ENCODE data around the gene NKD2.
"Not testable (repeated sequence)": the region's sequence is repeated elsewhere in the genome, so short reads cannot be mapped to it uniquely, and the experiment has no call there.

NKD2 gene

GRCh38 chr5:1075931-1076330 lies 67.3 kb downstream of the NKD2 start:
- no peak for DNase-seq

DNA sequence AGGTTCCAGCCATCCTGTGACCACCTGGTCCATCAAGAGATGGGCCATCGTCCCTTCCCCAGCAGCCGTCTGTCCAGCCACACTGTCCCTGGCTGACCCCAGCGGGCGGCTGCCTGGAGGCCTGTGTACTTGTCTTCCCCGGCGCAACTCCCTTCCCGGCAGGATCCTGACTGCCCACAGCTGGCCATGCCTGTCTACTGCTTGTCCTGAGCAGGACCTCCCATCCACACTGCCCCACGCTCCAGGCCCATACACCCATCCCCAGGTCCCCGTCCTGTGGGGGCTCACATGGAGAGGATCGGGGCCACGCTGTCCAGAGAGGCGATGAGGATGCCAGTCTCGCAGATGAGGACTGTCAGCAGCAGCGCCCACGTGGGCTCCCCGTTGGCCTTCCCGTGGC lies 67.8 kb downstream of the NKD2 start:
- DNase-seq = no peak

DNA sequence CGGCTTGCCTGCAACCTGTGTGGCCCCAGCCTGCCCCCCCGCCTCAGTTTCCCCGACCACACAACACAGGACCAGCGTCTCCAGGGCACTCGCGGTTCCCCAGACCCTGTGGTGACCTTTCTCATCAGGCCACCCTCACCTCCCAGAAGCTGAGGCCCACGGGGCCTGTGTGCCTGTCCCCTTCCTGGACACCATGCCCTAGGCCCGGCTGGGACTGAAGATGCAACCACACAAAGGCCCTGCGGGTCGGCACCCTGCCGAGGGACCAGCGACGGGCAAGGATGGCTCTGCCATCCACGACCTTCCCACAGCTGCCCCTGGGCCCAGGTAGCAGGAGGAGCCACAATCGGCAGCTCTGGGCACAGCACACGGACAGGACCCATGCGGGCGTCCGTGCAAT lies 68.4 kb downstream of the NKD2 start:
- no peak for DNase-seq

- DNase-seq = no peak
Observed at GRCh38 chr5:1077491-1078020, 69.0 kb downstream of the NKD2 start.

- DNase-seq = no peak
Observed at GRCh38 chr5:1078206-1078605, 69.6 kb downstream of the NKD2 start.

DNA sequence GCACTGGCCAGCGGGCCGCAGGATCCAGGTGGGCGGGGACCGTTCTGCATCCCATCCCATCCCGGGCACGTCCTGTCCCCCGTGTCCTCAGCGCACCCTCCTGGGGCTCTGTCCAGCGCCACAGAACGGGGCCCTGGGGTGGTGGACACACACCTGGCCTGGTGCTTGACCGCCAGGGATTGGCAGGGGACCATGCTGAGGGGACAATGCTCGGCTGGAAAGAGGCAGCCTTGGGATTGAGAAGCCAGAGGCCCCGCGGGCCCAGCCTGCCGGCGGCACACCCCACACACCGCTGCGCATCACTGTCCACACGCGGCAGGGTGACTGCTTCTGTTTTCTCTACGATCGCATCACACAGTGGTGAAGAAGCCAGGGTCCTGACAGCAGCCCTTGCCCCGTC lies 70.2 kb downstream of the NKD2 start:
- no peak for DNase-seq

DNA sequence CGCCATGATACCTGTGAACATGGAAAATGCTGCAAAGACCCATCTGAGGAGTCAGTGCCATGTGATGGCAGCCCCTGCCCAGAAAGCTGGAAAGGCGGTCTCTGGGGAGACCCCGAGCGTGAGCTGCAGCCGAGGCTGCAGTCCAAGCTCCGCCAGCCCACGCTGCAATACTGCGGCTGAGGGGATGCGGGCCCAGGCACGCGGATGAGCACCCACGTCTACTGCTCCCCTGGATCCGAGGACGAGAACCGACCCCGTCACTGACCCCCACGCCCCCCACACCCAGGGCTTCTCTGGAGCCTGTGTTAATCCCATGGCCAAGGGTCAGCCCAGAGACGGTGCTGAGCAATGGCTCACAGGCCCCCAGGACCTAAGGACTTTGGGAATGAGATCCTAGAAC lies 70.9 kb downstream of the NKD2 start:
- DNase-seq = no peak

GRCh38 chr5:1079961-1080360 lies 71.4 kb downstream of the NKD2 start:
- DNase-seq = no peak

GRCh38 chr5:1080432-1080831 lies 71.8 kb downstream of the NKD2 start:
- DNase-seq = no peak

- DNase-seq = no peak
Observed at GRCh38 chr5:1081519-1081918, 72.9 kb downstream of the NKD2 start.

DNA sequence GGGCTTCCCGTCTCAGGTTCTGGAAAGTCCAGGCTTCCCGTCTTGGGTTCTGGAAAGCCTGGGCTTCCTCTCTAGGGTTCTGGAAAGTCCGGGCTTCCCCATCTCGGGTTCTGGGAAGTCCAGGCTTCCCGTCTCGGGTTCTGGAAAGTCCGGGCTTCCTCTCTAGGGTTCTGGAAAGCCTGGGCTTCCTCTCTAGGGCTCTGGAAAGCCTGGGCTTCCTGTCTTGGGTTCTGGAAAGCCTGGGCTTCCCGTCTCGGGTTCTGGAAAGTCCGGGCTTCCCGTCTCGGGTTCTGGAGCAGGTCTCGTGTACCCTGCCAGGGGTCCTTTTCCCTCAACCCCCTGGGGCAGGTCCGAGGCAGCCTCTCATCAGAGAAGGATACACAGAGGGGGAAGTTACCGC lies 74.4 kb downstream of the NKD2 start:
- DNase-seq = not testable (repeated sequence)

DNA sequence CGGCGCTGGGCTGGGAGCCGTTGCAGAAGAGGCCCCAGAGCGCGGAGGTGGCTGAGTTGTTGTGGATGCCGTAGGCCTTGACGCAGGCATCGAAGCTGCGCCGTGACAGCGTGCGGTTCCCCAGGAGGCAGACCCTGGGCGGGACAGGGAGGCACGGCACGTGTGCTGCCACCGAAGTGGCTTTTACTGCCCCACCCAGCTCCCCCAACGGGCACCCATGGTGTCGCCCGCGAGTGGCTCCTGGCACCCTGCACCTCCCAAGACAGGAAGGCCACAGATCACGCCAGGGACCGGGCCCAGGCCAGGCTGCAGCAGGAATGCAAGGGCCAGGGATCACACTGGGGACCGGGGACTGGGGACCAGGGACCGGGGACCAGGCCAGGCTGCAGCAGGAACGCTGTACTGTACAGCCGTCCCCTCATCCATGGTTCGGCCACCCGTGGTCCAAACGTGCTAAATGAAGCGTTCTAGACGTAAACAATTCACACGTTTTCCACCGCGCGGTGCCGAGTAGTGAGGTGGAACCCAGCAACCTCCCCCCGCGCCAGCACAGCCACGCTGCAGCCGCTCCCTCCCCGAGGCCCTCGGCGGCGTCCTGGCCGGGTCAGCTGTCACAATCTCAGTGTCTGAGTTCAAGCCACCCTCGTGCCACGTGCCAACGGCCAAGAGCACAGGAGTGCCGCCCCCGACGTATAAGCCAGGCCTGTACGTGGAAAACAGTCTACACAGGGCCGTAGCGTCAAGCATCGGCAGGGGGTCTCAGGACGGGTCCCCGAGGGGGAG lies 75.4 kb downstream of the NKD2 start:
- DNase-seq = no peak

- DNase-seq = no peak
Observed at GRCh38 chr5:1085391-1085790, 76.8 kb downstream of the NKD2 start.

DNA sequence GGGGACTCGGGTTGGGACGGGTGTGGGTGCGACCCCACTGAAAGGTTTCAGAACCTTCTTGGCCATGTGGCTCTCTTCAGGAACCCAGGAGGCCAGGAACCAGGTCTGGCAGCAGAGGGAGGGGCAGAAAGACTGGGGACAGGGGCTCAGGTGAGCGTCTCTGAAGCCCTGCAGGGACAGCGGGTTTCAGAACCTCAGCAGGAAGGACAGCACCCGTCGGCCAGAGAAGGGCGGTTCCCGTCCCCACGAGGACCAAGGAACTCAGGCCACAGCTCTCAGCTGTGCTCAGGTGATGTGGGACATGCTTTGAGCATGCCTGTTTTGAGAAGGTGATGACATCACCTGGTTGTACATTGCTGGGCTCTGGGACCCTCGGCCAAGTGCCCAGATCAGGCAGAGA lies 77.5 kb downstream of the NKD2 start:
- no peak for DNase-seq

DNA sequence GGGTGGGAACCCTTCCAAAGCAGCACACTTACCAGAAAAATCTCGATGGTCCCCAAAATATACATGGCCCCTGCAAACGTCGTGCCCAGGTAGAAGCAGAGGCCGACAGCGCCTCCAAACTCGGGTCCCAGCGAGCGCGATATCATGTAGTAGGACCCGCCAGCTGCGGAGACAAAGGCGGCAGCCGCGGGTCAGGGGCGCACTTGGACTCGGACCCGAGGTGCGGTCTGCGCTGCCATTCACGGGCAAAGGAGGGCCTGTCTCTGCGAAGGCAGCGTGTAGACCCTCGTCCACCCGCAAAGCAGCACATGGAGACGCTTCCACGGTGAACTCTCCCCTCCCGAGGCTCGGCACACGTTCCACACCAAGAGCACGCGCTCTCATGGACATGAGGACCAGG lies 78.3 kb downstream of the NKD2 start:
- no peak for DNase-seq

GRCh38 chr5:1087428-1087827 lies 78.8 kb downstream of the NKD2 start:
- DNase-seq = no peak

- no peak for DNase-seq
Observed at GRCh38 chr5:1088031-1088430, 79.4 kb downstream of the NKD2 start.
